Lung microvascular endothelial cell (primary cell): ENCODE measurements around the gene CLMN. TPM values are rescaled to one million over a fixed set of nuclear protein-coding genes. Genes with fewer than 3 reads are reported as not detected.

Source experiments
- DNase-seq, 2 donors: peaks; one replicate each; pipeline versions ENCODE4 v3.0.0 to v3.0.0-alpha.2; 2010; ENCODE audit warnings: low read depth in 2 of 2
- total RNA-seq: library from RNA; depleted of rRNA; stranded (reverse); fragments of >200 nt; gene quantifications from 2 replicates; pipeline ENCODE4 v1.2.1, GENCODE V29; 2014

CLMN gene
- total RNA-seq, 1 donor from 2014 or later, result 0.20 TPM

DNA sequence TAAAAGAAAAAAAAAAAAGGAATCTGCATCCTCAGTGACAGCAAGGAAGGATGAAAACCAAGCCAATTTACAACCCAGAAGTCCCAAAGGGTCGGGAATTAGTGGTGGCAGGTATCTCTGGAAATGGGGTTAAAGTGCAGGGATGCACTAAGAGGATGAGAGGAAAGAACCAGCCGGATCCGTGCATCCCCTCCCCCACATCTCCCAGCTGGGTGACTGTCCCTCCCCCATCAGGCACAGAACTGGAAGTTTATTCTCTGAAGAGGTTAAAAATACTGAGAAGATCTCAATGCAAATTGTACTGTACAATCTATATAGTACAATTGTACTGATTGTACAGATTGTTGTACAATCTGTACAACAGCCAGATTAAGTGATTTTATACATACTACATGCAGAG lies 15.4 kb downstream of the CLMN start:
- no peak for DNase-seq

DNA sequence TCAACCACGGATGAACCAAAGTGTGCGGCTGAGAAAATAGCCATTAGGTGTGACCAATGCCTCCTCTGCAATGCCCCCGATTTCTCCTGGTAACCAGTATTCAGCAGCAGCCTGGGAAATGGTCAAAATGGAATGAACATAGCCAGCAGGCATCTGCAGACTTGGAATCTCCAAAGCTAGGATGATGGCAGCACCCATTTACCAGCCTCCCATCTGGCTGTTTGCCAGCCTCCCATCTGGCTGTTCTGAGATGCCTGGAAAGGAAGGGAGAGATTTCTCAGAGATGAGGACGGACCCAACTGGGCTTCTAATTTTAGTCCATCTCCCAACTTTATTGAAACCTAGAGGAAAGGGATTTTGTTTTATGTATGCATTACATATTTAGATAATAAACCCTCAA lies 16.2 kb downstream of the CLMN start:
- DNase-seq, result no peak

DNA sequence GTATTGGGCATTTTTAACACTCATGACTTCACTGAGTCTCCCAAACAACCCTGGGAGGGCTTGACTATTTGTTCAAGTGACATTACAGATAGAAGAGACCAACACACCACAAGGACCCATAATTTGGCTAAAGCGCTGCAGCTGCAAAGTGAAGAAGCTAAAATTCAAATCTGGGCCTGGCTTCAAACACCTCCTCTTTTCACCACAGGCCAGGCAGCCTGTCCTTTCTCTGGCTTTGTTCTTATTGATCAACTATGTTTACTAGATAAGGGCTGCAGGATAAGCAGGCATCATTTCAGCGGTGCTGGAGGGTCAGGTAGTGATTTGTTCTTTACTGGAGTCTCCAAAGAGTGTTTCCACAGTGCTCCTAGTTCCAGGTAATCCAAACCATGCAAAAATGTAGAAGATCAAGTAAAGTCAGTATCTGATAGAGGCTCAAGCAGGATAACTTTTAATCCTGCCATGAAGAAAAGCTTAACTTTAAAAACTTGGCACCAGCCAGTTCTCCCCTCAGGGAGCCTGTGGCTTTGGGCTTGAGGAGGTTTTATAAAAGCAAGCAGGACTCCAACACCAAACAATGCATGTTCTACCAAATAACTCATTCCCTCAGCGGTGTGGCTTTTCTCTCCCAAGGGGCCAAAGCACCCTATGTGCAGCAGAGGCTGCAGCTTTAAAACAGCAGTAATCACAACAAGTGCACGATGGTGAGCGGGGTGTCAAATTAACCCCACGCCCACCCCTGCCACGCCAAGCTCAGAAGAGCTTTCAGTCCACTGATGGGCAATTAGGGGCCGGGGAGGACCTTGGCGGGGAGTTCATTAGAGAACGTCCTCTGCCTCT lies 16.8 kb downstream of the CLMN start:
- DNase-seq, result no peak

DNA sequence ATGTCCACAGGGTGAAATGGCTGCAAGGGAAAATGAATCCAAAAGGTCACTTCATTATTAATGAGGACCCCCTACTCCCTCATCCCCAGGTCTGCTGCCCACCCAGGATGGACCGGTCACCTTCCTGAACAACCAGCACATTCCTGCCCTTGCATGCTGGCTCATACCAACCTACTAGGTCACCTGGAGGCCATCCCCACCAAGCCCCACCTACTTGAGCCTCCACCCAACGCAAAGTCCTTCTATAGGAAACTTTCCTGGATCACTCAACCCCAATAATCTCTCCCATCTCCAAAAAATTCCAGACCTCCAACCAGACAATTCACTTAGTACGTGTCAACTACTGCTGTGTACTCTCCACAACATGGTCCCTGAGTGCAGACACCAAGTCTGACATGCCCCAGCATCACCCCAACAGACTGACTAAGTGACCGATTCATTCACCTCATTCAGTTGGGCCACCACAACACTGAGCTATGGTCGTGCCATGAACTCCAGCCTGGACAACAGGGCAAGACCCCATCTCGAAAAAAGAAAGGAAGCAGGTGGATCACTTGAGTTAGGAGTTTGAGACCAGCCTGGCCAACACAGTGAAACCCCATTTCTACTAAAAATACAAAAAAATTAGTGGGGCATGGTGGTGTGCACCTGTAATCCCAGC lies 18.1 kb downstream of the CLMN start:
- DNase-seq, result no peak

DNA sequence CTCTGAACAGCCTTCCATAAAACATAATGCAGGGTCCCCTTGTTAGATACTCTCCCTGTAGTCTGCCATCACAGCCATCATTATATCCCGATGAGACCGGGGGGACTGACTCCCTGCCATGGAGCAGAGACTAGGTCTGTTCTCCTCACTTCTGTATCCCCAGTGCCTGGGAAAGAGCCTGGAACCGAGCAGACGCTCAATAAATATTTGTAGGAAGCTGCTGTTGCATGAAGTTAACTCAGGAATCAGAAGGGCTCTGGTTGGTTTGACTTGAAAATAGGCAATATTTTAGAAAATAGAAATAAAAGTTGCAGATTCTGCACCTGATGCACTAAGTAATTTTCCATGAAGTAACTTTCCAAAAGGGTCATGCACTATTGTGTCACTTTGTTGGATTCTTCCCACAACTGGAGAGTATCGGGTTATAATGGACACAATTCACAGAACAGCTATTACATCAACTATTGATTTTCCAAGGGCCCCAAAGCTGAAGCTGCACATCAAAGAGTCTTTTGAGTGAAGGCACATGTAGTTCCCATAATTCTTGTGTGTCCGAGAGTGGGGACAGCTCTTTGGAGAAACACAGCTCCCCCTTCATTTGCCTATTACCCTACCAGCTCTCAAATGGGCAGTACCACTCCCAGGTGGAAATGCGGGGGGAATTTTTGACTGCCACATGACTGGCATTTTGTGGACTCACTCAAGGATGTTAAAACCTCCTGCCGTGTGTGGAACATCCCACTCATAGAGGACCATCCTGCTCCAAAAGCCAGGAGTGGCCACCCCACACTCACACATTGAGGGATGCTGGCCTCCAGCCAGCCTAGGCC lies 18.8 kb downstream of the CLMN start:
- no peak for DNase-seq

DNA sequence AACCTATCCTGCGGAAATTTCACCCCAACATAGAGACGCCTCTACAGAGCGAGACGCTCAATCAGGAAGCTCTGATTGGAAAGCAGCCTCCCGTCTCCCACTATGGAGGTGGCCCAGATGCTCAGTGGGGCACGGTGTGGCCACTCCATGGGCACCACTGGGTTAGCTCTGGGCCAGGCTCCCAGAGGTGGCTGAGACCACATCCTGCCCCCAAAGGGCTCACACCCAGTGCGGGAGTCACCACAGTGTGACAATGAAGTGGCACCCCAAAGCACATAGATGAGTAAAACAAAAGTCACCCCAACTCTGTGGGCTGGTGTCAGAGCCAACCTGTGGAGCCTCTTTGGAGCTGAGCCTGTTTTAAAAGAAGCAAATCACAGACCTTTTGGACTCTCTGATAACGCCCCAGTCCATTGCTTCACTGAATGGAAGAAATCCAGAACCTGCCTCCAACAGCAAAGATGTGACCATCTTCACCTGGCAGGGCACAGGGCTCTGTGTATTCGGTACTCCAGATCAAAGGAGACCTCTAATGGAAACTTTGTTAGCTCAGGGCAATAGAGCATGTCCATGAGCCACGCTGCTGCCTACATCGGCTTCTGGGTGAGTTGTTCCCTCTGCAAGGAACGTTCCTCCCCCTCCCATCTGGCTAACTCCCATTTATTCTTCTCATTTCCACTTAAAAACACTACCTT lies 19.6 kb downstream of the CLMN start:
- no peak for DNase-seq

DNA sequence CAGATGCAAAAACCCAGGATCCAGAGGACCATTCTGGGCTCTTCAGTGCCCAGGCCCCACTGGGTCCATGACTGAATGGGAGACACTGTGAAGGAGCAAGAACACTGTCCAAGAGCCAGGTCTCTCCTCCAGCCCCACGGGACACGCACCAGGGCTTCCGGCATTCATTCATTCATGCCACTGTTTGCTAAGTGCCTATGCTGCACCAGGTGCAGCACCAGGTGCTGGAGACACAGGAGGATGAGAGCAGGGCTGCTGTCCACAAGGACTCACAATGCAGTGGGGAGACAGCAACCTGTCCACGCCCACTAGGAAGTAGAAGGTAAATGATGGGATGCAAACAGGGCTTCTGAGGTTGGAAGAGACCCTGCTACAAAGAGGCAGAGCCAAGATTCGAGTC lies 20.4 kb downstream of the CLMN start:
- DNase-seq, result no peak

DNA sequence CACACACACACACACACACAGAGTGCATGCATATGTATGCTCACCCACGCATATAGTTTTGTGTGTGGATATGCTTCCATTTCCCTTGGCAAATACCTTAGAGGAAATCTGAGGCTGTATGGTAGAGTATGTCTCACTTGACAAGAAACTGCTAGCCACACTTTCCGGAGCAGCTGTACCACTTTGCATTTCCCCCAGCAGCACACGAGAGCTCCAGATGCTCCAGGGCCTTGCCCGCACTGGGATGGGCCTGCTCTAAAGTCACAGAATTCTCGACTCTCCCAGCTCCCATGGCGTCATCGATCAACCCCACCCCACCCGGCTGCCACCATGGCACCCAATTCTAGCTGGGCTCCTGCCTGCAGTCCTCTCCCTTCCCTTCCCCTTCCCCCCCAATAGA lies 21.9 kb downstream of the CLMN start:
- no peak for DNase-seq

DNA sequence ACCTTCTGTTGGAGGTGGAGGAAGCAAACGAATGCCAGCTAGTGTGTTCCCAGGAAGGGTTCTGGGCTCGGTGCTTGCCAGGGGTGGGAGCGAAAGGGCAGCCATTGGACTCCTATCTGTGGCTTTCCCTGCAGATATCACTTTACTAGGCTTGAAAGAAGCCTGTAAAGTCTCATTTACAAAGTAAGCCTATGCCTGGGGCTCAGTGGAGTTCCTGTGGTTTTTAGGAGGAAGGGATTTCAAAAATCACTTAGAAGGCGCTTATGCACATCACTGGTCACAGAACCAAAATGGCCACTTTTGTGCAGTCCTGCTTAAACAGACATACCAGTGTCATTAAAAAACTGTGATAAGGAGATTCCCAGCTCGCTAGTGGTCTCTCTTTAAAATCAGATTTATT lies 22.7 kb downstream of the CLMN start:
- DNase-seq, result no peak

DNA sequence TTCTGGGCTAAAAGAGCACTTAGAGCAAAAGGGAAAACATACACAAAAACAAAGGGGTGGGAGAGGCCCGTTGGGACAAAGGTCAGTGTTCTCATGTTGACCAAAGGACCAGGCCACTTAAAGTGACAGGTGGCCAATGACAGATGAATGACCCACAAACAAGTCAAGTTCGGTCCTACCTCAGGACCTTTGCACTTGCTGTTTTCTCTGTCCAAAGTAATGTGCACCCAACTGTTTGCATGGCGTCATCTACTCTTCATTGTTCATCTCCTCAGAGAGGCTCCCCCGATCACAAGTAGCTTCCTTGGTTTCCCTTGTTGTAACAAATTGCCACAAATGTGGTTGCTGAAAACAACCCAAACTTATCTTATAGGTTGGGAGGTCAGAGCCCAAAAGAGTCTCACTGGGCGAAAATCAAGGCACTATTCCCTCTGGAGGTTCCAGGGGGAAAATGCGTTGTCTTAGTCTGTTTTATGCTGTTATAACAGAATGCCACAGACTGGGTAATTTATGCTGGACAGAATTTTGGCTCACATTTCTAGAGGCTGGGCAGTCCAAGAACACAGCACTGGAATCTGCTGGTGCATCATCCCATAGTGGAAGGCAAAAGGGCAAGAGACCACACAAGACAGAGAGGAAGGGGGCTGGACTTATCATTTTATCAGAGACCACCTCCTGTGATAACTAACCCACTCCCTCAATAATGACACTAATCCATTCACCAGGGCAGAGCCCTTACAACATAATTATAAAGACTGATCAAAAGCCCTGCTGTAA lies 23.9 kb downstream of the CLMN start:
- no peak for DNase-seq

DNA sequence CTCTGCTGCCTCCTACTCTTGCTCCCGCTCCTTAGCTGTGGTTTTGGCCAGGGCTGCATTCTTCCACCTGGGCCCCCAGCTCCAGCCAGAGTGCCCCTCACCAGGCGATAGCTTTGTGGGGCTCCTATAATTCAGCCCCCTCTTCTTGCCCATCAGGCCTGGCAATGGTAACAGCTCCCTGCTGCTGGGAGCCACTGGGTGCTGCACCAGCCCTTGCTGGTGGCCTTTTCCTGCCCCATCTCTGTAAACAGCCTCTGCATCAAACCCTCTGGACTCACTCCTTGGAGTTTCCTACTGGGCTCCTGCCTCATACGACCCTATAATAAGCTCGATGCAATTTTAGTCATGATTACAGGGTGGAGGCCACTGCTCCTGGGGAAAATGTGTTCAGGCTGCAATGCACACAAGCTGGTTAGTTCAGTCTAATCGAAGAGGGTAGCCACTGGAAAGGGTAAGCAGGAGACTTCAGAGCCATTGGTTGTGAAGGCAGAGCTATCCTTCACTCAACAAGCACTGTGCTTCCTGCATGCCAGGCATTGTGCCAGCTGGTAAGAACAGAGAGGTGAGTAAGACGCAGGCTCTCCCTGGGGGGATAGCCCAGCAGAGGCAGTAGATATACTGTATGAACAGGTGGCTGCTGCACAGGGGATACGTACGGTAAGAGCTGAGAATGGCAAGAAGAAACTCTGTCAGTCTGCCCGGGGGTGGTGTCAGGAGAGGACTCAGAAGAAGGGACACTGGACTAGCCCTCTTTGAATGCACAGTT lies 24.7 kb downstream of the CLMN start:
- peak; percentile 53 to 67 for DNase-seq

DNA sequence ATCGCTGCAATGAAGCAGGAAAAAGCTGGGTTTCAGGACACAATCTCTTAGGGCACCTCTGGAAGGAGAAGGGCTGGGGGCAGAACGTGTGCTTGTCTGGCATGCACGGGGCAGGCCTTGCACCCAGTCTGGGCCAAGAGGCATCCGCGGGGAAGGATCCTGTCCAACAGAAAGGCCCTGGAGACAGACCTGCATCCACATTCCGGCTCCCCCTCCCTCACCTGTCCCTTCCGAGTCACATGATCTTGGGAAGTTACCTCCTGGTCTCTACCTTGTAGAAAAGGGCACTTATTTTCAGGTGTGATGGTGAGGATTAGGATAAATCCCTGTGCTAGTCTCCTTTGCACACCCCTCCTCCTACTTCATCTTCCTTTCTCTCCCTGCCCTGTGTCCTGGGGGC lies 25.4 kb downstream of the CLMN start:
- DNase-seq, result no peak

DNA sequence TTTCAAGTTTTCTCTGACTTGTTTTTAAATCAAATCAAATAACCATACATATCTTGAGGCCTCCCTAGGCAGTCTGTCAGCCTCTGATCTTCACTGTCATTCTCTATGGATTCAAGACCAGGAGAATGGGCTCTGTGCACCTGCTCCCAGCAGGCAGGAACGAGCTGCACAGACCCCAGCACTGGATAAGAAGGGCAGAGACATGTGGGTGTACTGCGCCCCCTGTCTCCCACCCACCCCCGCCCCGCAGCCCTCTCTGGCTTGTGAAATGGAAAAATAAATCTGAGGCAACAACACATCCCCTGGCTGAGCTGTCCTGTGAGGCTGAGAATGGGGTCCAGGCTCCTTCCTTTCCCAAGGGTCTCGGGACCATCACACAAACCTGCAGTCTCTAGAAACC lies 26.3 kb downstream of the CLMN start:
- DNase-seq, result no peak

DNA sequence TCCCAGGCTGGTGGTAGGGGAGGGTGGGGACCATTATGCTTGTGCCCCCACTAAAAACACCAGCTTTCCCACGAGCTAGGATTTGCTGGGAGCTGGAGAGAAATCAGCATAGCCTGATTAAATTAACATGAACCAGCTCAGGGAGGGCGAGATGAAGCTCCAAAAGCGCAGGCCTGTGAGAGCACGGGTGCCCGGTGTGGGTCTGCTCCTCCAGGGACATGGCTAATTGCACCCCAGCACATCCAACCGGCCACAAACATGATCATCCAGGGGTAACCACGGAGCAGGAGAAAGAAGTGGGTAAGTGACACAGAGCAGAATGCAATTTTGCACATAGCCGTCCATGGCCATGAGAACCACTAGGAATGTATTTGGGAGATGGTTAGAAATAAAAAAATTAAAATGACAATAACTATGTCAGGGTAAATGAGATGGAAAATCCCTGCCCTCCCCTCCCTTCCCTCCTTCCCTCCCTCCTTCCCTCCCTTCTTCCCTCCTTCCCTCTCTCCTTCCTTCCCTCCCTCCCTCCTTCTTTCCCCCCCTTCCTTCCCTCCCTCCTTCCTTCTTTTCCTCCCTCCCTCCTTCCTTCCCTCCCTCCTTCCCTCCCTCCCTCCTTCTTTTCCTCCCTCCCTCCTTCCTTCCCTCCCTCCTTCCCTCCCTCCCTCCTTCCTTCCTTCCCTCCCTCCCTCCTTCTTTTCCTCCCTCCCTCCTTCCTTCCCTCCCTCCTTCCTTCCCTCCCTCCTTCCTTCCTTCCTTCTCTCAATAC lies 26.9 kb downstream of the CLMN start:
- no peak for DNase-seq

DNA sequence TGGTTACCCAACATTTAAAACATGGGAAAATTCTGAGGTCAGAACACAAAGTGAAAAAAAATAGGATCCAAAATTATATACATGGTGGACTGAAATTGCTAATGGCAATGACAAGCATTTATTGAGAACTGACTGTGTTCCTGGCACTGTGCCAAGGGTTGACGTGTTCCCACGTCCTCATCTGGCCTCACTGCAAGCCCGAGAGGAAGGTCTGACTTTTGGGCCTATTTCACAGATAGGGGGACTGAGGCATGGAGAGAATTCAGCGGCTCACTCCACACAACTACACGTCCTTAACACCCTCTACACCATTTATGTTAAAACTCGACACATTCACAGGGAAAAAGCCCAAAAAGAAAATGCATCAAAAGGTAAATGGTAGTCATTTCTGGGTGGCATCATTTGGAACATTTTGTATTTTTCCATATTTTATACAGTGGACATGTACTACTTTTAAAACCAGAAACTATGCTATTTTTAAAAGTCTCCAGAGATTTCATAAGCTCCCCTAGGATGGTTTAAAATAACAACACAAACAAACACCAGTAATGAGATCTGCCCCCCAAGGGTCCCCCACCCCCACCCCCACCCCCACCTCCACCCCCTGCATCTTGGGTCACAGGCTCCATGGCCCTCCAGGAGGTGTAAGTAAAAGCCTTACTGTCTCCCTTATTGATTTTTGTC lies 27.7 kb downstream of the CLMN start:
- DNase-seq, result peak; percentile 90 to 91

DNA sequence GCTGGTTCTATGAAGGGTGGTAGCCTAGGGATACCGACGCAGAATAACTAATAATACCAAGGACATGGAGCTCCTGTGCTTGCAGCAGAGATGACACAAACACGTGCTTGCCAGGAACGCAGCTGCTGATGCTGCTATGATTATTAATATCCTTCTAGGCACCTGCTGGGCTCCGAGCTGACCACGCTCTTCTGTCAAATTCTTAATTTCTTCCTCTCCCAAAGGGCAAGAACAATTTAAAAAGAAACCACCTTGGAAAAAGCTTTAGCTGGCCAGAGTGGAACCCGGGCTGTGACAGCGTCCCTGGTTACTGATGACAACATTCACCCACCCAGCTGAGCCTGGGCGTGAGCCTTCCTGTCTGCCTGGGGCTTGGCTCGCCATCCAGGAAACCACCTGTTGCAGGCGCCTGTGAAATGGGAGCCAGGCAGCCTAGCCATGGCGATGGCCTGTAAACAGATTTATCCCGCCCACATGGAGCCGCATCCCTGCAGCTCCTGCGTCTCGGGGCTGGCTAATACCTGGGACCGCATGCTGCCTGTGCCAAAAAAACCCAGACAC lies 28.8 kb downstream of the CLMN start:
- DNase-seq, result peak; percentile 88 to 91

DNA sequence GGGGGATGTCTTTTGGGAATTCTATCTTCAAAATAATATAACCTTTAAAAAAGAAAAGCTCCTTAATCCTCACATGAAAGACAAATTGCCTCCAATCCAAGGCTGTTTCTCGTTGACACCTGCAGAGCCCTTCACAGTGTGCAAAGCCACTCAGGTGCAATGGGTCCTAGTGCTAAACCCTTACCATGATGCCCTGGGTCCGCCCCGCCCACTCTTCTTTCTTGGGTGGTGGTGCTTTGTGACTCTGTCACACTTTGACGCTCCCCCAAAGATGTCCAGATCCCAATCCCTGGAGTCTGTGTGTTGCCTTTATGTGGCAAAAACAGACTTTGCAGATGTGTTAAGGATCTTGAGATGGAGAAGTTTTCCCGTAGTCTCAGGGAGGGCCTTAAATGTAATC lies 29.7 kb downstream of the CLMN start:
- no peak for DNase-seq

DNA sequence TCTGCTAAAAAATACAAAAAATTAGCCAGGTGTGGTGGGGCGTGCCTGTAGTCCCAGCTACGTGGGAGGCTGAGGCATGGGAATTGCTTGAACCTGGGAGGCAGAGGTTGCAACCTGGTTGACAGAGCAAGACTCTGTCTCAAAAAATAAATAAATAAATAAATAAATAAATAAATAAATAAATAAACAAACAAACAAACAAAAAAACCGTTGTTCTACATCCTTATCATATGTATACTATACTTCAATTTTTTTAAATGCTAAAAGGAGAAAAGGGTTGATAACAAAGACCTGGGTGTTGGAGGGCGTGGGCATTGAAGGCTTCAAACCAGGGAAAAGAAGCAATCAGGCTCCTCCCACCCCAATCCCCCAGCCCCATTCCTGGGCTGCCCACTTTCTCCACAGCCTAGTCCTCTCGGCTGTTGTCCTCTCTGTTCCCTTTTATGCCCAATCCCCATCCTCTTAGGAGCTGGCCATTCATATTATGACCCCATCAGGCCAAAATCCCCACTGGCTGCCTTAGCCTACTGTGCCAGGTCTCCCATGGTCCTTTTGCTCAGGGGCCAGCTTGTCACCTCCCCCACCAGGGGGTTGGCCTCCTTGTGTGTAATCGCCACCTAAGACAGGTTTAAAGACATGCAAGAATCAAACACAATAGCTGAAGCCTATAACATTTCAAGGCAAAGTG lies 30.2 kb downstream of the CLMN start:
- DNase-seq, result no peak
